K562 (cell line): ENCODE data around the gene TTC23L. TPM values are rescaled to one million over a fixed set of nuclear protein-coding genes. Genes with fewer than 3 reads are reported as not detected.
A peak's percentile ranks its signal among the peaks of the same experiment; 100 is the strongest.

Experiments used
- ATAC-seq: fragments of 200-7000 bp; cut with Tn5 transposase; 3 replicates; pipeline ENCODE4 v1.9.1; 2020; ENCODE audit warnings: moderate library complexity
- BruUV-seq: library from RNA; stranded (reverse); fragments of 400-500 nt; replicated peaks from 2 replicates; lab custom pipeline; 2021; lab: Mats Ljungman, UMichigan
- CTCF ChIA-PET: fragments of 300-600 bp; formaldehyde crosslinking; extraction: SDS; loops from one replicate; lab custom pipeline; 2021; ENCODE audit warnings: low intra/inter-chr PET ratio; lab: Yijun Ruan, JAX
- POLR2A ChIA-PET: fragments of 300-600, 350-650 bp; sonication (Branson Sonifier 250); formaldehyde crosslinking; extraction: SDS; loops from one replicate; lab custom pipeline; 2021; ENCODE audit warnings: antibody characterized with exemption, inconsistent platforms; lab: Yijun Ruan, JAX
- DNase-seq, 4 experiments: peaks; one replicate each; pipeline versions ENCODE4 v3.0.0 to v3.0.0-alpha.2; 2011 to 2018; ENCODE audit warnings: low spot score in 3 of 4, mixed read lengths in 3 of 4; ENCODE audit errors: extremely low read depth in 1 of 4
- FAIRE-seq: peaks from 2 replicates; lab custom pipeline; 2011; peaks lifted over from hg19 to GRCh38; lab: Jason Lieb, UNC
- H2AFZ ChIP-seq: 2 replicates; pipeline ENCODE4 v1.6.0; 2011; ENCODE audit warnings: low read depth, low read length, control low read depth, inconsistent platforms
- H3K27ac ChIP-seq: fragments of 200-600 bp; 3 replicates; pipeline ENCODE4 v1.8.0; 2011; ENCODE audit warnings: low read depth, mild to moderate bottlenecking, control low read depth, inconsistent platforms, low read length, moderate library complexity, mixed read lengths; ENCODE audit errors: extremely low read depth
- H3K27me3 ChIP-seq, 2 experiments: fragments of 300-600 bp in 1 of 2; 2 replicates in 1 of 2; 3 replicates in 1 of 2; pipeline versions ENCODE4 v1.6.0 to v1.8.0; 2011; ENCODE audit warnings: inconsistent platforms in 2 of 2, low read length in 2 of 2, mild to moderate bottlenecking in 1 of 2, mixed read lengths in 1 of 2, moderate library complexity in 1 of 2; ENCODE audit not compliant: control insufficient read depth in 2 of 2, insufficient read depth in 2 of 2
- H3K36me3 ChIP-seq: fragments of 300-600 bp; 3 replicates; pipeline ENCODE4 v1.8.0; 2011; ENCODE audit warnings: mild to moderate bottlenecking, low read length, inconsistent platforms; ENCODE audit not compliant: control insufficient read depth, insufficient read depth
- H3K4me1 ChIP-seq, 2 experiments: fragments of 200-600 bp in 1 of 2; replicated peaks in 1 of 2; 2 replicates in 1 of 2; 3 replicates in 1 of 2; pipeline versions ENCODE4 v1.5.1 to v1.8.0; 2011; ENCODE audit warnings: inconsistent platforms in 2 of 2, low read length in 2 of 2, mild to moderate bottlenecking in 1 of 2, mixed read lengths in 1 of 2, moderate library complexity in 1 of 2; ENCODE audit not compliant: control insufficient read depth in 2 of 2, insufficient read depth in 2 of 2
- H3K4me2 ChIP-seq: 2 replicates; pipeline ENCODE4 v1.6.1; 2011; ENCODE audit warnings: low read length, control low read depth, inconsistent platforms, mixed read lengths; ENCODE audit not compliant: insufficient read depth
- H3K4me3 ChIP-seq: fragments of 200-600 bp; sonication (generic), shearing (Covaris generic); 2 replicates; pipeline ENCODE4 v1.5.1; 2016; ENCODE audit warnings: control low read depth, inconsistent platforms
- H3K79me2 ChIP-seq: fragments of 200-600 bp; 3 replicates; pipeline ENCODE4 v1.8.0; 2011; ENCODE audit warnings: low read length, inconsistent platforms; ENCODE audit not compliant: control insufficient read depth, insufficient read depth
- H3K9ac ChIP-seq, 2 experiments: 2 replicates each; pipeline versions ENCODE4 v1.6.0 to v1.6.1; 2011; ENCODE audit warnings: low read depth in 2 of 2, low read length in 2 of 2, control low read depth in 1 of 2, inconsistent platforms in 1 of 2, mild to moderate bottlenecking in 1 of 2, mixed read lengths in 1 of 2; ENCODE audit not compliant: insufficient read depth in 1 of 2
- H3K9me1 ChIP-seq: one replicate; pipeline ENCODE4 v1.6.0; 2011; ENCODE audit warnings: inconsistent platforms, mild to moderate bottlenecking, low read length, moderate library complexity; ENCODE audit not compliant: control insufficient read depth, insufficient read depth
- H3K9me3 ChIP-seq: replicated peaks from 2 replicates; pipeline ENCODE4 v1.5.1; 2011; ENCODE audit warnings: low read depth, low read length, inconsistent platforms; ENCODE audit not compliant: control insufficient read depth, insufficient read depth
- H4K20me1 ChIP-seq: replicated peaks from 2 replicates; pipeline ENCODE4 v1.6.1; 2011; ENCODE audit warnings: low read length, inconsistent platforms, mixed read lengths; ENCODE audit not compliant: control insufficient read depth, insufficient read depth
- C11orf30 ChIP-seq: fragments of 450-650 bp; IDR thresholded peaks from 2 replicates; pipeline ENCODE4 v1.6.1; 2016; ENCODE audit warnings: low read depth, mild to moderate bottlenecking
- CREBBP ChIP-seq: IDR thresholded peaks from one replicate; pipeline ENCODE4 v1.6.1; 2012; ENCODE audit warnings: low read depth, mild to moderate bottlenecking, control low read depth, inconsistent platforms, low read length
- CXXC5 ChIP-seq: fragments of 250-450 bp; sonication (Bioruptor Pico); IDR thresholded peaks from 2 replicates; pipeline ENCODE4 v1.8.0; 2022; ENCODE audit warnings: inconsistent platforms, mild to moderate bottlenecking, moderate library complexity
- GATAD2B ChIP-seq: fragments of 450-650 bp; IDR thresholded peaks from 2 replicates; pipeline ENCODE4 v1.6.1; 2017; ENCODE audit warnings: mild to moderate bottlenecking, borderline replicate concordance
- HDGF ChIP-seq: fragments of 450-650 bp; IDR thresholded peaks from 2 replicates; pipeline ENCODE4 v1.6.1; 2016
- KAT2B ChIP-seq: IDR thresholded peaks from one replicate; pipeline ENCODE4 v1.6.1; 2012; ENCODE audit warnings: low read depth, mild to moderate bottlenecking, control low read depth, inconsistent platforms, low read length, moderate library complexity
- MECOM ChIP-seq: fragments of 250-450 bp; sonication (Bioruptor Pico); IDR thresholded peaks from 2 replicates; pipeline ENCODE4 v1.8.0; 2022; ENCODE audit warnings: inconsistent platforms
- MITF ChIP-seq: IDR thresholded peaks from 2 replicates; pipeline ENCODE4 v1.6.1; 2014; ENCODE audit warnings: antibody characterized with exemption
- MTA3 ChIP-seq: fragments of 450-650 bp; formaldehyde crosslinking; IDR thresholded peaks from 2 replicates; pipeline ENCODE4 v1.6.1; 2017; ENCODE audit warnings: mild to moderate bottlenecking, borderline replicate concordance
- MYBL2 ChIP-seq, 2 experiments: fragments of 450-650 bp in 1 of 2; sonication (generic) in 1 of 2; formaldehyde crosslinking in 1 of 2; IDR thresholded peaks; 2 replicates each; pipeline versions ENCODE4 v1.6.1 to v1.8.1; 2017 to 2022; ENCODE audit warnings: borderline replicate concordance in 1 of 2, inconsistent platforms in 1 of 2, low read depth in 1 of 2, mild to moderate bottlenecking in 1 of 2, missing genetic modification reagents in 1 of 2, moderate library complexity in 1 of 2
- NCOA4 ChIP-seq: fragments of 450-650 bp; IDR thresholded peaks from 2 replicates; pipeline ENCODE4 v1.6.1; 2018; ENCODE audit warnings: mild to moderate bottlenecking; ENCODE audit not compliant: partially characterized antibody
- POLR2AphosphoS2 ChIP-seq: IDR thresholded peaks from 2 replicates; pipeline ENCODE4 v1.6.1; 2012; ENCODE audit warnings: low read length, improper control_type of control experiment
- SPI1 ChIP-seq: IDR thresholded peaks from 2 replicates; pipeline ENCODE4 v1.6.1; 2011; ENCODE audit warnings: low read depth, low read length, control low read depth, borderline replicate concordance
- TCF15 ChIP-seq: fragments of 250-450 bp; sonication (Bioruptor Pico); IDR thresholded peaks from 2 replicates; pipeline ENCODE4 v1.8.0; 2022; ENCODE audit warnings: moderate library complexity, mild to moderate bottlenecking, inconsistent platforms
- TEAD4 ChIP-seq, 2 experiments: sonication (generic) in 1 of 2; formaldehyde crosslinking in 1 of 2; IDR thresholded peaks; 2 replicates each; pipeline versions ENCODE4 v1.6.1 to v1.8.0; 2012 to 2022; ENCODE audit warnings: borderline replicate concordance in 1 of 2, inconsistent platforms in 1 of 2, low read length in 1 of 2, mild to moderate bottlenecking in 1 of 2, missing genetic modification reagents in 1 of 2
- ZNF316 ChIP-seq: fragments of 450-650 bp; IDR thresholded peaks from 2 replicates; pipeline ENCODE4 v1.6.1; 2016
- ZNF695 ChIP-seq: fragments of 450-650 bp; formaldehyde crosslinking; IDR thresholded peaks from 2 replicates; pipeline ENCODE4 v1.4.0; 2020; ENCODE audit warnings: mild to moderate bottlenecking, moderate library complexity
- ZNF699 ChIP-seq: fragments of 250-450 bp; sonication (Bioruptor Pico); IDR thresholded peaks from 2 replicates; pipeline ENCODE4 v1.8.0; 2021; ENCODE audit warnings: mild to moderate bottlenecking, moderate library complexity; ENCODE audit not compliant: insufficient replicate concordance
- ZNF766 ChIP-seq: fragments of 200-800 bp; sonication (Bioruptor generic); conservative IDR thresholded peaks from 2 replicates; pipeline ENCODE4 v1.6.1; 2016; ENCODE audit warnings: missing genetic modification characterization, missing compliant biosample characterization
- WGBS: fragments of 100-300 bp; shearing (Covaris generic); methylation state at CpG from one replicate; pipeline ENCODE4 v1.1.6; 2016; ENCODE audit warnings: low coverage, mixed read lengths; ENCODE audit not compliant: insufficient coverage; ENCODE audit errors: missing lambda C conversion rate; 5-methylcytosine and 5-hydroxymethylcytosine counted together
- in situ Hi-C: fragments of 300-500 bp; cut with MboI; formaldehyde crosslinking; loops from 4 replicates; pipeline ENCODE4 v1.15.0; 2018; ENCODE audit warnings: inconsistent platforms, mixed read lengths
- intact Hi-C: fragments of 100-400 bp; cut with micrococcal nuclease; formaldehyde crosslinking; loops from 2 replicates; pipeline ENCODE4 v1.14.2; 2022
- polyA plus RNA-seq, 8 experiments: library from polyadenylated mRNA; depleted of rRNA in 4 of 8; stranded (reverse) in 5 of 8; unstranded in 3 of 8; fragments of >200 nt; fragmentation: Nextera tagmentation in 2 of 8; fragmentation: Illumina TruSeq in 1 of 8; extraction: Ambion mirVana in 2 of 8; extraction: Trizol in 1 of 8; gene quantifications; 2 replicates each; pipeline versions ENCODE4 v1.2.1 to v1.2.3, GENCODE V29; 2011 to 2014; ENCODE audit warnings: inconsistent platforms in 1 of 8, missing spikeins in 1 of 8
- total RNA-seq, 7 experiments: library from RNA; depleted of rRNA in 6 of 7; stranded (reverse); fragments of >200 nt in 6 of 7; fragmentation: Illumina TruSeq in 2 of 7; extraction: Trizol in 2 of 7; gene quantifications; 2 replicates each; pipeline versions ENCODE4 v1.2.1 to v1.2.3, GENCODE V29; 2011 to 2021; ENCODE audit warnings: low replicate concordance in 1 of 7

Gene TTC23L
- total and polyA plus RNA-seq, 9 of the 15 experiments (the other 6 are each of a cell fraction or from before 2014, with no cell fraction given): 0.03 to 0.32 (median 0.14) TPM; not detected in 2

- peak; percentile 19 for FAIRE-seq
- Histone ChIP-seq H3K79me2 (no peaks in the 10 kb centered on the region), H3K4me3 (no peak overlapping the region), H4K20me1 (no peaks in the 10 kb centered on the region), H2AFZ (peak overlapping the region; percentile 96), H3K4me1 (peaks cover 7 to 34% of the 10 kb centered on the region in 2 experiments), H3K4me2 (peak overlapping the region; percentile 78), H3K27me3 (no peaks in the 10 kb centered on the region), H3K9ac (peak overlapping the region in 1 of 2 experiments; percentile 67; a peak in 2 of 4 replicates), H3K9me3 (no peaks in the 10 kb centered on the region), H3K27ac (peak overlapping the region; percentile 91), H3K9me1 (no peaks in the 10 kb centered on the region), H3K36me3 (no peaks in the 10 kb centered on the region)
- DNase-seq: peak in 1 of 4 experiments; percentile 27
- ATAC-seq: peak; percentile 36
- in situ Hi-C loops (no loop called here), intact Hi-C loops (no loop called here)
- whole genome bisulfite sequencing: 58% methylated on average over 3 of the region's 3 CpGs
- TF ChIP-seq ZNF766 (CRISPR knock-in tag): no peak
- TF ChIP-seq CXXC5 (CRISPR knock-in tag): no peak
- TF ChIP-seq TEAD4 (IDR thresholded peaks at IDR 0.05; ENCODE audit: low read length): no peak
- no peak for TF ChIP-seq TEAD4 (CRISPR knock-in tag; IDR thresholded peaks at IDR 0.05; ENCODE audit: borderline replicate concordance)
- no peak for TF ChIP-seq MECOM (CRISPR knock-in tag)
- no peak for TF ChIP-seq KAT2B
- TF ChIP-seq GATAD2B: no peak
- no peak for TF ChIP-seq CREBBP
- TF ChIP-seq POLR2AphosphoS2: no peak
- TF ChIP-seq TCF15 (CRISPR knock-in tag): no peak
- TF ChIP-seq MTA3: no peak
- no peak for TF ChIP-seq ZNF695
- TF ChIP-seq MYBL2 (IDR thresholded peaks at IDR 0.05; ENCODE audit: low read depth): no peak
- no peak for TF ChIP-seq MYBL2 (CRISPR knock-in tag; IDR thresholded peaks at IDR 0.05; ENCODE audit: borderline replicate concordance)
- TF ChIP-seq SPI1: no peak
- TF ChIP-seq HDGF: no peak
- TF ChIP-seq NCOA4: no peak
- no peak for TF ChIP-seq MITF
- no peak for TF ChIP-seq ZNF699 (CRISPR knock-in tag)
- no peak for TF ChIP-seq ZNF316
- no peak for TF ChIP-seq C11orf30
- BruUV-seq: no TSS peak
- CTCF ChIA-PET: no interaction called here
- POLR2A ChIA-PET: interaction anchor here (1.3 to 1.9 kb wide), 3 partner anchors 15 to 106 kb away, joined by 3 to 7 read pairs (median 5); partner anchors contain the start of genes BRIX1 and RAD1
These were observed 28.7 kb downstream of the TTC23L start for GRCh38 chr5:34867660-34868059.
